Neural progenitor cell (in vitro differentiated cells): ENCODE measurements around the gene SEMA6D.

Experiments used
- EZH2 ChIP-seq: fragments of 200-600 bp; sonication (generic); IDR thresholded peaks from 2 replicates; pipeline ENCODE4 v1.6.1; 2017; ENCODE audit warnings: antibody characterized with exemption, mild to moderate bottlenecking, moderate library complexity
- TF ChIP-seq, protein P1 (sequence below): fragments of 200-600 bp; sonication (generic); IDR thresholded peaks from 2 replicates; pipeline ENCODE4 v1.5.1; 2017; ENCODE audit warnings: antibody characterized with exemption, mild to moderate bottlenecking

DNA sequence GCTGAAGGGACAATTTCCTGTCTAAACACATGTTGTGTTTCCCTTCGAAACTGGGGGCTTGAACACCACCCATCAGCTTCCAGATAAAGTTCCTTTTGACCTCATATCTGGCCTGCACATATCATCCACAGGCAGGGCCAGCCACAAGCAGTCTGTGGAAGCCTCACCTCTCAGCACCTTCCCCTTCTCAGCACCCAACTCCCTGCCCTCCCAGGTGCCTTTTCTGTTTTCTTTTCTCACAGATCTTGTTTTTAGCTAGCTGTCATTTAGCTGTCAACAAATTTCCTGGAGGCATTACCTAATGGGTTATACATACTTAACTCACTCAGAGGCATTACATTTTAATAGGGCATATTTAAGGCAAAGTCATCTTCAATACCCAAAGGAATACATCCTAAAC, 93.9 kb downstream of the SEMA6D start:
- no peak for TF ChIP-seq EZH2
- TF ChIP-seq, protein P1, sequence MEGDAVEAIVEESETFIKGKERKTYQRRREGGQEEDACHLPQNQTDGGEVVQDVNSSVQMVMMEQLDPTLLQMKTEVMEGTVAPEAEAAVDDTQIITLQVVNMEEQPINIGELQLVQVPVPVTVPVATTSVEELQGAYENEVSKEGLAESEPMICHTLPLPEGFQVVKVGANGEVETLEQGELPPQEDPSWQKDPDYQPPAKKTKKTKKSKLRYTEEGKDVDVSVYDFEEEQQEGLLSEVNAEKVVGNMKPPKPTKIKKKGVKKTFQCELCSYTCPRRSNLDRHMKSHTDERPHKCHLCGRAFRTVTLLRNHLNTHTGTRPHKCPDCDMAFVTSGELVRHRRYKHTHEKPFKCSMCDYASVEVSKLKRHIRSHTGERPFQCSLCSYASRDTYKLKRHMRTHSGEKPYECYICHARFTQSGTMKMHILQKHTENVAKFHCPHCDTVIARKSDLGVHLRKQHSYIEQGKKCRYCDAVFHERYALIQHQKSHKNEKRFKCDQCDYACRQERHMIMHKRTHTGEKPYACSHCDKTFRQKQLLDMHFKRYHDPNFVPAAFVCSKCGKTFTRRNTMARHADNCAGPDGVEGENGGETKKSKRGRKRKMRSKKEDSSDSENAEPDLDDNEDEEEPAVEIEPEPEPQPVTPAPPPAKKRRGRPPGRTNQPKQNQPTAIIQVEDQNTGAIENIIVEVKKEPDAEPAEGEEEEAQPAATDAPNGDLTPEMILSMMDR, result no peak
